DMS53 treated with DMSO at 0.1 percent for 48 hours (cell line): ENCODE data around the gene MIPOL1.
A peak's percentile ranks its signal among the peaks of the same experiment; 100 is the strongest.

Experiments used
- DNase-seq: peaks from one replicate; lab custom pipeline; 2025; ENCODE audit not compliant: unreplicated experiment; lab: John Stamatoyannopoulos, UW

Gene MIPOL1

DNA sequence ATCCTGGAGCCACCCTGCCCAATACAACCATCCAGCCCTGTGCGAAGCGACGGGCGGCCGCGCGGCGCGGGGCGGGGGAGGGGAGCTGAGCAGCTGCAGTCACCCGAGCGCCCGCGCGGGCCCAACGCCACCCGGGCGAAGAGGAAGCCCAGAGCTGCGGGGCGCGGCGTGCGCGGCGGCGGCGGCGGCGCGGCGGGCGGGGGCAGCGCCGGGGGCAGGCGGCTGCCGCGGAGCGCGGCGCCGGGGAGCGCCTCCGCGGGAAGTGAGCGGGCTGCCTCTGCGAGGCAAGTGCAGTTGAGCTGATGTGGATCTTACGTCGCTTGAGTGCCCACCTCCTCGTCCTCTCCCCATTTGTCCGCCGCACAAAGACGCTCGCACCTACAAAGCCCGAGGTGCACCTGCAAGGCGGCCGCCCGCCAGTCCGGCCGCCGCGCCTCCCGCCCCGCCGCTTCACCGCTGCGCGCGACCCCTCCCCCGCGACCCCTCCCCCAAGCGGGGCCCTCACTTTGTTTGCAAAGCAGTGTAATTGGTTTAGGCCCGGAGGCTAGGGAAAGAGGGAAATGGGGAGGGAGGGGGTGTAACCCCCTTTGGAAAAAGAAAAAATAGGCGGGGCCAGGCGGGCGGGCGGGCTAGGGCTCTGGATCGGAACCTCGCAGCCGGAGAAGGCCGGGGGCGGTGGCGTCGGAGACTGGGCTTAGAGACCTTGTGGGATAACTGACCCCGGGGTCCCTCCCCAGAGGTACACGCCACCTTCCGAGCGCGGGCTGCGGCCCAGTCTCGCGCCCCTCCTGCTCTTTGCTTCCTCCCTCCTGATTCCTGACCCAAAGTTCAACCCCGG lies 397.5 kb downstream of the MIPOL1 start, which contains the start of the genes FOXA1 and TTC6:
Gene FOXA1 (minus strand): TSS at position 279 of the 838 bp plus-strand sequence. CDS start 277 bp downstream, at position 2.
Gene TTC6 (plus strand): TSS at position 659 of the 838 bp plus-strand sequence. CDS start 26,436 bp downstream, outside the sequence.
- peak; percentile 40 for DNase-seq

DNA sequence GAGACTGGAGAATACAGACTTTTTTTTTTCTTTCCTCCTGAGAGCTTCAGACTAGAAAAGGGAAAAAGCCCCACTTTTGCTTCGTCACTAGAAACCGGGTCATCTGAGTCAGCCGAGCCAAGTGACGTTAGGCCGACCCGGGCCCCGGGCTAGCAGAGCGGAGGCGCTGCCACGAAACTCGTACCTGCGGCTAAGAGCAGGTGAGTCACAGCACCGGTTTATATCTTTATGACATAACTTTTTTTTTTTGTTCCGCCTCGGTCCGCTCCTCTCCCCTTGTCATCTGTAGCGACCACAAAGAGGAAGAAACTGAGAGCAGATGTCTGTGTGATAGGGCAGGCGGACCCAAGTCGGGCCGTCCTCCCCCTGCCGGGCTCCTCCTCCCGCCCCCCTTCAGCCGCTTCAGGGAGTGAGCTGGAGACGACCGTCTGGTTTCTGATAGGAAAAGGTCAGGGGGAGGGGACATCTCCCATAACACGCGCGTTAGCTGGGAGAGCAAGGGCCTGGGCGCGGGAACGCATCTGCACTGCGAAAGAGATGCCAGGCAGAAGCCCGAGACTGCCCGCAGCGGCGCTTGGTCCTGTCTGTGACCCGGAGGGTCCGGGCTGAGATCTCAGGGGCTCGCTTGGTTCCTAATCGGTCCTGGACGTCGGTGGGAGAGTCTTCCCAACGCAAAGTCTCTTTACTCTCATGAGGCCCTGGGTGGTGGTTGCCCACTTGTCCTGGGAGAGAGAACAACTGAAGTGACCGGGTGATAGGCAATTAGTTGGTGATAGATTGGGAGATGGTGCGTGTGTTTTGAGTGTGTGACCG lies 398.3 kb downstream of the MIPOL1 start:
- DNase-seq, result peak; percentile 86

DNA sequence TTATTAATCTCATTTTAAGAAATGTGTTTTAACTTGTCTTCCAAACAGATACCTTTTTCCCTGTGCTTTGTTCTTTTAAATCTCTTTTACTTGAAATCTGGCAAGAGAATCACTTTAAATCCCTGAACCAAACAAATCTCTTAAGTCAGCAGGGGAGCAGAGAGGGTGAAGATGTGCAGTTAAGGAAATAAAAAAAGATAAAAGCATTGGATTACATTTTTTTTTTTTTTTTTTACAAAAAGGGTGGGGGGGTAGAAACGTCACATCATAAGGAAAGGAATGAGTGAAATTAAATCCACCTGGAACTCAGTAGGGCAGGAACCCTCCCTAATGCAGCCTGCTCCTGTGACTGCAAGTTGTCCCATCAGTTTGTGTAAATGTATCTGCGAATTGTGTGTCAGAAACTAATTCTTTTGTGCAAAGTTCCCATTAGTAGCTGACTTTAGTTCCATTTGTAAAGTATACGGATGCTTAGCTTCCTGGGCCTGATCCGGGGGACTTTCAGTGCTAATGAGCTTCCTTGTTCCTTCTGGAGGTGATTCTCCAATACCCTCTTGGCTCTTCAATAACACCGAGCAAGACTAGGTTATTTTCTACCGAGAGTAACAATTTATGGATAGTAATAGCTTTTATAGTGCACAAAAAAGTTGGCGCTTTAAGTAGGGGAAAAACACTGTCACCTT lies 399.2 kb downstream of the MIPOL1 start:
- DNase-seq, result peak; percentile 14

DNA sequence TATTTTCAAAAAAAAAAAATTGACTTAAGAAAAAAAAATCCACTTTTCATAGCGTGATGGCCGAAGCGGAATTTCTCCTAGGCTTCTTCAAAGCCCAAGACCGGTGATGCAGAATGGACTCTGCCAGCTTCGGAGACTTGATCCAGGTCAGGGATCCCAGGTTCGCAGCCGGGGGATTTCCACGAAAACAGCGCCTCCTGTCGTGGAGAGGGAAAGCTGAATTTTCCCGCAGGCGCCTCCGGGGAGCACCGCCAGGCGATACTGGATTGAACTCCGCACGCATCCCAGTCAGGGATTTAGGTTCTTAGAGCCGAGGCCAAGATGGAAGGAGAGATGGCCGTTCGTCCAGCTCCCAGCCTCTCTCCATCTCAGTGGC lies 399.8 kb downstream of the MIPOL1 start:
- DNase-seq, result peak; percentile 71

DNA sequence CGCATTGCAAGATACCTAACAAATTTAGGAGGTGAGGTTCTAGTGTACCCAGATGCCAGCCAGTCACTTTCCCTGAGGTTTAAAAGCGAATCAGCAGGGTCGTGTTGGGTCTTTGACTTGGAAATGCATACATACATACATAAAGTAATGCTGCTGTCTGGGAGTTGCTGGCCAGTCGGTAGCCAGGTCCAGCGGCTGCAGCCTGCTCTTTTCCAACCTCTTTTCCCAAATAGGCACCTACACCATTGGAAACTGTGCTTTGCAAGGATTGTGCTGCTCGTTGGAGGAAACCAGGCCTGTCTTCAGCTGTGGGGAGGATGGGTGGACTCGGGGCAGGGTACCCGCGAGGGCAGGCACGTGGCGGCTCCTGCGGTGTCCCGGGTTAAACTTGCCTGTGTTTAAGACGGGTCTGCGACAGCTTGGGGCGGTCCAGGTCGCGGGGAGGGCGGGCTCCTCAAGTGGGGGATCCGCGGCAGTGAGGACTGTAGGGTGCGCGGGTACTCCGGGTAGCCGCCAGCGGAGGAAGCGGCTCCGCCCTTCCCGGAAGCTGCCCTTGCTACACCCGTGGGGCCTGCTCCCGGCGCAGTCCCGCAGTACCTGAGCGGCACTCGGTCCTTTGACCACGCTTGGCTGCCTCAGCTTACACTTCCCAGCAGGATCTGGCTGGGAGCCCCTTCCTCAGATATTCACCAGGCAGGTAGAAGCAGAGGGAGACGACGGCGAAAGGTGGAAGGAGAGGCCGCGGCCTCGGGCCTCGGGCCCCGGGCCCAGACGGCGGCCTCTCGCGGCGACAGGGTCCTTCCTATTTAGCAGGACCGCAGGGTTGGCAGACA lies 400.4 kb downstream of the MIPOL1 start:
- DNase-seq, result peak; percentile 71

DNA sequence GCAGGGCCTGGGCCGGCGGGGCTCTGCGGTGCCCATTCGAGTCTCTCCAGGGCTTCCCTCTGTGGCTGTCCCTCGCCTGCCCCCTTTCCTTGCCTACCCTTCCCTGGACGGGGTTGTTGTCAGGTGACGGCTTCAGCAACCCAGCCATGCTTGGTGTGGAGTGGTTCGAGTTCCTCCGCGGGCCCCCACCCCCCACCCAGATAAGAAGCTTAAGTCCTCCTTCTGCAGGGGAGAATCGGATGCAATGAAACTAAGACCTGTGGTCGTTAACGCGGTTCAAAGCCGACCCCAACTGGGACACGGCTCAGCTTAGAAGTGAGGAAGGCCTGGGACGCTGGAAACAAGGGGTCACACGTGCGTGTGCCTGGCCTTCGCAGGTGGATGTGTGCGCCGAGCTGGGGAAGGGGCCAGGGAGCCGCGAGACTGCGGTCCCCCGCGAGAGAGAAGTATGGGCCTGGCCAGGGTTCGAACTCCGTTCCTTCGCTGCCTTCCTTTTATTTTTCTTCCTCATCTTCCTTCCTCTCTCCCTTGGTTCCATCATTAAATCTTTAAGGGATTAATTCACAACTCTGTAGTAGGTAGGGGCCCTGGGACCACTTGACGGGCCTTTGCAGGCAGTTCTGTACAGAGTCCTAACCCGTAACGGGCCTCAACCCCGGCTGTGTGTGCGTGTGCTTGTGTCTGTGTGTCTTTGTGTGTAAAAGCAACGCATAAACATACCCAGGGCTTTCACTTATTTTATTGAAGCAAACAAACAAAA lies 401.2 kb downstream of the MIPOL1 start:
- no peak for DNase-seq

DNA sequence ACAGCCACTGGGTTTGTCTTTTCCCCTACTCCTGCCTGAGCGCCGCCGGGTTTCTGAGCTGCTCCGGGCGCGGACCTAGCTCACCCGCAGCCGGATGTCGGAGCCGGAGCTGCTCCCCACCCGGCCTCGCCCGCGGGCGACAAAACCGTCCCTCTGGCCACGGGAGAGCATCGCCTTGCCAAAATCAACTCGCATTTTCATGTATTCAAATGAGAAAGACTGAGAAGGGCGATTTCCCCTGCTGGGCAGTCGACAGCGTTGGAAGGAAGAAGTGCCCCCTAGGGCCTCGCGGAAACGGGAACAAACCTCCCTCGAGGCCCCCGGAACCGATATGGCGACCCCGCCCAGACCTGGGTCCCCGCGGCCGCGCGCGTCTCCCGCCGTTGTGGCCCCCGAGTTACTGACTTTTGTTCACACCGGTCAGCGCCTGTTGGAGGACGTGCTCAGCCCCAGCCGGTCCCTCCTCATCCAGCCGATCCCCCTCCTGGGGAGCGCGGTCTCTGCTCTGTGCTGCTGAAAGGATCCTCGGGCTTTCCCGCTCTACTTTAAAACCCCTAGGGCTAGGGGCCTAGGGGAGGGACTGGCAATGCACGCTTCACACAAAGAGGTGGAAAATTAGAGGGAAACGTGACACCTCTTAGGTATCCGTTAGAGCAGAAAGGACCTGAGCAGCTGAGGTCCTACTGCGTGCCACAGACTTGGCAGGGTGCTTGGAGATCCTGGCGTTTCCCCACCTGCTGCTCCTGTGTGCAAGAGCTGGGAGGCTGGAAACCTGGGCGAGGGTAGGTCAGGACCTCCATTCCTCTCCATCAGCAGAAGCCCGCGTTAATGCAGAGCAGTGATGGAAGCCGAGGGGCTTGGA lies 402.0 kb downstream of the MIPOL1 start:
- DNase-seq, result peak; percentile 9

DNA sequence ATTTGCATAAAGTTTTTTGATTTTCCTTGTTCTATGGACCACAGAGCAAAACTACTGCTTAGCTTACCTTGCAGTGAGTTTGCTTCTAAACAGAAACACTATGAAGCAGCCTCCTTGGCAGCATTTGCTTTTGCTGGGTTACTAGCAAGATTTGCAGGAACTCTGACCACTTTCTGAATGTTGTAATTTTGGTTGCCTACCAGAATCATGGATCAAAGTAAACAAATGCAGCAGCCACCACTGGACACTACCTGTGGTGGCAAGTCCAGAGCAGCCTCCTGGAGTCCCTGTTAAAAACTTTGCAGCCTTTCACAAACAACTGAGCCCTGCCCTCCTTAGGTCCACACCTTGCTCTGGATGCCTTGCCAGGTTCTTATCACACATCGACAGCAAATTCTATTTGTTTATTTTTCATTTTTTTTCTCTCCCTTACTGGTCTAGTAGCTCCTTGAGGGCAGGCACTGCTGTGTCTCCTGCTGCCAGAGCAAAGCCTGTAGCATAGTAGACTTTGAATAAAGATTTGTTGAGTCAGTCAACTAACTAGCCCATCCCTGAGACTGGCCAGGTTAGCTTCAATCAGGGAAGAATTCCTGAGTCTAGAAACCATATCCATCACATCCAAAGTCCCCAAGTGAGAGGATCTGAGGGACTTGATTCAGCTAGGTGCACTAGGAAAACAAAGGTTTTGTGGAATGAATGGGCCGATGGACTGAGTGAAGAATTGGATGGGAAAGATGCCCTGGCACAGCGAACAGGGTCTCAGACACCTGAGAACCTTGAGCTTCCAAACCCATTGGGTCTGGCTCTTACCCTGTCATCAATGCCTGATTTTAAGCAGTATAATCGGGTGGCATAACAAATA lies 403.4 kb downstream of the MIPOL1 start:
- DNase-seq, result no peak

DNA sequence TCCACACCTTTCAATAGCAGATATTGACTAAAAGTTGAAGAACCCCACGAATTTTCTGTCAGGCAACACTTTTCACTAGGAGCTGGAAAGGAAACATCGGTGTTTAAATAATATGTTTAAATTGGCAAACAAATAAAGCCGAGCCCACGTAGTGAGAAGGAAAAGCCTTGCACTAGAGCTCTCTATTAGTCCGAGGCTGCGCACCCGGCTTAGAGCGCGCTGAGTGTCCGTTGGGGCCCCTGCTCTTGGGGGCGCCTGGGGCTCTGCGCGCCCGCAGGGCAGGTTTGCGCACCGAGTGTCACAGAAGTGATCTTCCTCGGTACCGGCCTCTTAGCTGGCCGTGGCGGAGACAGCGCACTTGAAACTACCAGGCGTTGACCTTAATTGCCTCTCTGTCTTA lies 404.1 kb downstream of the MIPOL1 start:
- no peak for DNase-seq
